Endodermal cell (in vitro differentiated cells): ENCODE data around the gene ACAN. TPM values are rescaled to one million over a fixed set of nuclear protein-coding genes. Genes with fewer than 3 reads are reported as not detected.

ENCODE experiments used
- DNase-seq: peaks from one replicate; pipeline ENCODE4 v3.0.0-alpha.2; 2017
- H3K27ac ChIP-seq: 2 replicates; pipeline ENCODE4 v1.5.1; 2013; ENCODE audit warnings: mild to moderate bottlenecking, low read depth, low read length, moderate library complexity
- H3K27me3 ChIP-seq: 2 replicates; pipeline ENCODE4 v1.6.1; 2013; ENCODE audit warnings: mild to moderate bottlenecking, low read length, moderate library complexity; ENCODE audit not compliant: insufficient read depth, control insufficient read depth, poor library complexity, severe bottlenecking
- H3K36me3 ChIP-seq: 2 replicates; pipeline ENCODE4 v1.7.0; 2013; ENCODE audit warnings: mild to moderate bottlenecking, low read length, moderate library complexity; ENCODE audit not compliant: control insufficient read depth, insufficient read depth
- H3K4me1 ChIP-seq: one replicate; pipeline ENCODE4 v1.7.0; 2013; ENCODE audit warnings: low read length; ENCODE audit not compliant: control insufficient read depth, insufficient read depth
- H3K4me3 ChIP-seq: 2 replicates; pipeline ENCODE4 v1.5.1; 2013; ENCODE audit warnings: mild to moderate bottlenecking, low read length, moderate library complexity
- H3K9ac ChIP-seq: 2 replicates; pipeline ENCODE4 v1.6.1; 2013; ENCODE audit warnings: mild to moderate bottlenecking, low read length, moderate library complexity; ENCODE audit not compliant: poor library complexity, severe bottlenecking; ENCODE audit errors: extremely low read depth
- H3K9me3 ChIP-seq: 2 replicates; pipeline ENCODE4 v1.6.1; 2013; ENCODE audit warnings: mild to moderate bottlenecking, low read length, moderate library complexity; ENCODE audit not compliant: control insufficient read depth
- H3K27ac Mint-ChIP-seq: 2 replicates; pipeline ENCODE4 v1.8.0; 2020; ENCODE audit warnings: mixed read lengths
- H3K27me3 Mint-ChIP-seq: 2 replicates; pipeline ENCODE4 v1.8.0; 2021; ENCODE audit warnings: mild to moderate bottlenecking, mixed read lengths; ENCODE audit not compliant: insufficient read depth
- H3K36me3 Mint-ChIP-seq: 2 replicates; pipeline ENCODE4 v1.8.0; 2020; ENCODE audit warnings: low read depth, mixed read lengths
- H3K4me1 Mint-ChIP-seq: 2 replicates; pipeline ENCODE4 v1.8.0; 2020; ENCODE audit warnings: mixed read lengths
- H3K4me3 Mint-ChIP-seq: 2 replicates; pipeline ENCODE4 v1.8.0; 2020; ENCODE audit warnings: mild to moderate bottlenecking, moderate library complexity, mixed read lengths
- H3K9me3 Mint-ChIP-seq: 2 replicates; pipeline ENCODE4 v1.8.0; 2020; ENCODE audit warnings: mild to moderate bottlenecking, mixed read lengths
- CTCF ChIP-seq: fragments of 200-600 bp; sonication (generic); conservative IDR thresholded peaks from 2 replicates; pipeline ENCODE4 v1.5.0; 2021; ENCODE audit warnings: antibody characterized with exemption, mild to moderate bottlenecking
- WGBS, 2 experiments: methylation state at CpG; one replicate each; pipeline versions ENCODE4 v1.1.5 to v1.1.7; 2013; ENCODE audit warnings: missing lambda C conversion rate in 2 of 2, mixed read lengths in 1 of 2; ENCODE audit not compliant: insufficient coverage in 1 of 2, insufficient read length in 1 of 2; 5-methylcytosine and 5-hydroxymethylcytosine counted together
- total RNA-seq, 2 donors: library from RNA; stranded (reverse); fragmentation: NEBNext Ultra II Directional in 1 of 2; extraction: Animal tissue kit (Norgen Biotek cat#: 25700) in 1 of 2; gene quantifications; 2 replicates in 1 of 2; 3 replicates in 1 of 2; pipeline ENCODE4 v1.2.1, GENCODE V29; 2021

The ACAN gene
- total RNA-seq, 2 donors from 2014 or later: 0.38 to 0.75 TPM

DNA sequence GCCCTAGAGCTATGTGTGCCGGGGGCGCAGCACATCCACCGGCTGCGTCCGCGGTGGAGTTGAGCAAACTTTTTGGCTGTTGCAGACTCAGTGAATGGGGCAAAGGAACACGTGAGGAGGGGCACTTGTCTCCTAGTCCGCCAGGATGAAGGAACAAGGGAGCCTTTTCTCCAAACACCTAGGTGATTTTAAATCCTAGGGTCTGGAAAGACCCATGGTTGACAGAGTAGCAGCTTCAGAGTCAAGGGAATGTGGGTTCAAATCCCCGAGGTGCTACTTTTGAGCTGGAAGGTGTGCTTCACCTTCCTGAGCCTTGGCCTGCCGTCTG lies 648 bp downstream of the ACAN start:
- Histone ChIP-seq H3K27me3 (peaks cover 72% of the 10 kb centered on the region), H3K4me1 (no peaks in the 10 kb centered on the region), H3K9me3 (no peaks in the 10 kb centered on the region), H3K36me3 (no peaks in the 10 kb centered on the region), H3K9ac (no peak overlapping the region), H3K27ac (no peak overlapping the region), H3K4me3 (peak overlapping the region; percentile 76)
- Mint-ChIP-seq H3K4me3 (peak overlapping the region; percentile 68), H3K27me3 (peaks cover 79% of the 10 kb centered on the region), H3K36me3 (no peaks in the 10 kb centered on the region), H3K4me1 (peaks cover 6% of the 10 kb centered on the region), H3K27ac (no peak overlapping the region), H3K9me3 (no peaks in the 10 kb centered on the region)
- 12 to 26% methylated on average over 8 to 10 of the region's 10 CpGs for WGBS, 2 experiments
- DNase-seq: no peak
- no peak for TF ChIP-seq CTCF

DNA sequence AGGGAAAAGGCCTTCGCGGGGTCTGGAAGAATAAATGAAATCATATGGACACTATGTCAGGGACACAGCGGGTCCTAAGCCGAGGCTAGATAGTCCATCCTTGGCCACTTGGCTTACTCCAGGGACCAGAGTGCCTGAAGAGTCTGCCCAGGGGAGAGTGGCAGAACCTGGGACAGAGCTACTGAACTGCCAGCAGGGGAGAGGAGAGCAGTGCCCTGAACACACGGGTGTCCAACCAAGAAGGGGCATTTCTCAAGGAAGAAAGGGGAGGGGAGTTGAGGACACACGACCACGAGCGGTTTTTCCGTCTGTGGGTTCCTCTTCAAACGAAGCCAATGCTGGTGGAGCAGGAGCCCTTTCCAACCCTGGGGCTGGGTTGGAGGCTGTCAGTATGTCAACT lies 1.0 kb downstream of the ACAN start:
- peaks cover 6% of the 10 kb centered on the region for H3K4me1 Mint-ChIP-seq
- no peaks in the 10 kb centered on the region for H3K9me3 Mint-ChIP-seq
- no peak overlapping the region for H3K27ac Mint-ChIP-seq
- TF ChIP-seq CTCF: peak; percentile 31
- H3K4me3 Mint-ChIP-seq: peak overlapping the region; percentile 68
- no peaks in the 10 kb centered on the region for H3K36me3 Mint-ChIP-seq
- Histone ChIP-seq H3K27ac (no peak overlapping the region), H3K9me3 (no peaks in the 10 kb centered on the region), H3K36me3 (no peaks in the 10 kb centered on the region), H3K4me3 (no peak overlapping the region), H3K4me1 (no peaks in the 10 kb centered on the region), H3K27me3 (peaks cover 68% of the 10 kb centered on the region), H3K9ac (no peak overlapping the region)
- peaks cover 75% of the 10 kb centered on the region for H3K27me3 Mint-ChIP-seq
- DNase-seq: no peak
- WGBS, 2 experiments: 71 to 85% methylated on average over 4 to 10 of the region's 10 CpGs

GRCh38 chr15:88805031-88805780 lies 2.0 kb downstream of the ACAN start:
- peaks cover 6% of the 10 kb centered on the region for H3K4me1 Mint-ChIP-seq
- Histone ChIP-seq H3K9ac (no peak overlapping the region), H3K27me3 (peaks cover 58% of the 10 kb centered on the region), H3K27ac (no peak overlapping the region), H3K4me1 (no peaks in the 10 kb centered on the region), H3K36me3 (no peaks in the 10 kb centered on the region), H3K9me3 (no peaks in the 10 kb centered on the region), H3K4me3 (no peak overlapping the region)
- H3K4me3 Mint-ChIP-seq: no peak overlapping the region
- no peak overlapping the region for H3K27ac Mint-ChIP-seq
- 79 to 81% methylated on average over 8 of the region's 9 CpGs for WGBS, 2 experiments
- DNase-seq: no peak
- peak; percentile 33 for TF ChIP-seq CTCF
- H3K9me3 Mint-ChIP-seq: no peaks in the 10 kb centered on the region
- no peaks in the 10 kb centered on the region for H3K36me3 Mint-ChIP-seq
- H3K27me3 Mint-ChIP-seq: peaks cover 66% of the 10 kb centered on the region
